Neural cell (in vitro differentiated cells): ENCODE measurements around the gene DUSP5. TPM values are rescaled to one million over a fixed set of nuclear protein-coding genes. Genes with fewer than 3 reads are reported as not detected.

Experiments
- H2AFZ ChIP-seq: fragments of 200-600, 300-800 bp; sonication (generic), shearing (Covaris generic); 2 replicates; pipeline ENCODE4 v1.6.0; 2014; ENCODE audit warnings: low read depth, mild to moderate bottlenecking, antibody characterized with exemption, low read length, moderate library complexity
- H3F3A ChIP-seq: fragments of 200-600 bp; shearing (Covaris generic); 2 replicates; pipeline ENCODE4 v1.6.1; 2016; ENCODE audit warnings: mild to moderate bottlenecking, moderate library complexity, mixed read lengths, antibody characterized with exemption, low read length; ENCODE audit not compliant: insufficient read depth, poor library complexity, severe bottlenecking
- H3K27ac ChIP-seq: fragments of 200-600, 300-800 bp; sonication (generic), shearing (Covaris generic); 2 replicates; pipeline ENCODE4 v1.5.1; 2014; ENCODE audit warnings: mild to moderate bottlenecking, low read length, moderate library complexity
- H3K27me3 ChIP-seq: fragments of 300-800, 200-600 bp; sonication (generic), shearing (Covaris generic); 2 replicates; pipeline ENCODE4 v1.6.0; 2014; ENCODE audit warnings: mild to moderate bottlenecking, low read depth, low read length, moderate library complexity; ENCODE audit not compliant: insufficient read depth
- H3K36me3 ChIP-seq: fragments of 300-800, 200-600 bp; sonication (generic), shearing (Covaris generic); 2 replicates; pipeline ENCODE4 v1.5.1; 2014; ENCODE audit warnings: mild to moderate bottlenecking, antibody characterized with exemption, low read length, moderate library complexity; ENCODE audit not compliant: insufficient read depth
- H3K4me2 ChIP-seq: fragments of 300-800, 200-600 bp; sonication (generic), shearing (Covaris generic); 2 replicates; pipeline ENCODE4 v1.6.0; 2014; ENCODE audit warnings: mild to moderate bottlenecking, low read length
- H3K4me3 ChIP-seq: fragments of 300-800, 200-600 bp; sonication (generic), shearing (Covaris generic); 2 replicates; pipeline ENCODE4 v1.5.1; 2014; ENCODE audit warnings: mild to moderate bottlenecking, low read length, moderate library complexity
- H3K79me2 ChIP-seq: fragments of 200-600 bp; shearing (Covaris generic); replicated peaks from 2 replicates; pipeline ENCODE4 v1.6.0; 2014; ENCODE audit warnings: mild to moderate bottlenecking, low read length, moderate library complexity; ENCODE audit not compliant: insufficient read depth
- H3K9ac ChIP-seq: fragments of 300-800, 200-600 bp; sonication (generic), shearing (Covaris generic); 2 replicates; pipeline ENCODE4 v1.6.1; 2016; ENCODE audit warnings: mild to moderate bottlenecking, low read length, mixed read lengths
- H3K9me2 ChIP-seq: fragments of 200-600 bp; shearing (Covaris generic); 2 replicates; pipeline ENCODE4 v1.6.1; 2016; ENCODE audit warnings: mild to moderate bottlenecking, low read length, mixed read lengths; ENCODE audit not compliant: insufficient read depth
- H3K9me3 ChIP-seq: fragments of 200-600, 300-800 bp; sonication (generic), shearing (Covaris generic); 2 replicates; pipeline ENCODE4 v1.6.1; 2016; ENCODE audit warnings: mild to moderate bottlenecking, mixed run types, low read length, moderate library complexity, mixed read lengths
- H4K20me1 ChIP-seq: fragments of 200-600 bp; shearing (Covaris generic); 2 replicates; pipeline ENCODE4 v1.6.1; 2016; ENCODE audit warnings: mild to moderate bottlenecking, mixed run types; ENCODE audit not compliant: insufficient read depth
- CTCF ChIP-seq: fragments of 450-650 bp; IDR thresholded peaks from 2 replicates; pipeline ENCODE4 v1.5.1; 2014; ENCODE audit warnings: antibody characterized with exemption, mild to moderate bottlenecking, moderate library complexity; ENCODE audit not compliant: poor library complexity, severe bottlenecking
- EP300 ChIP-seq: fragments of 450-650 bp; conservative IDR thresholded peaks from 2 replicates; pipeline ENCODE4 v1.6.1; 2014; ENCODE audit warnings: antibody characterized with exemption, mild to moderate bottlenecking, moderate library complexity; ENCODE audit not compliant: poor library complexity, severe bottlenecking
- EZH2 ChIP-seq: fragments of 200-600, 300-800 bp; shearing (Covaris generic), sonication (generic); IDR thresholded peaks from 2 replicates; pipeline ENCODE4 v1.6.1; 2014; ENCODE audit warnings: antibody characterized with exemption, low read length, borderline replicate concordance, mild to moderate bottlenecking; ENCODE audit not compliant: insufficient read depth, poor library complexity, severe bottlenecking
- MXI1 ChIP-seq: fragments of 450-650 bp; conservative IDR thresholded peaks from 2 replicates; pipeline ENCODE4 v1.6.1; 2014; ENCODE audit warnings: antibody characterized with exemption, mild to moderate bottlenecking; ENCODE audit not compliant: poor library complexity, severe bottlenecking
- POLR2AphosphoS5 ChIP-seq: IDR thresholded peaks from 2 replicates; pipeline ENCODE4 v1.6.1; 2012
- RAD21 ChIP-seq: fragments of 450-650 bp; conservative IDR thresholded peaks from 2 replicates; pipeline ENCODE4 v1.6.1; 2014; ENCODE audit warnings: antibody characterized with exemption, mild to moderate bottlenecking, moderate library complexity
- REST ChIP-seq: IDR thresholded peaks from 2 replicates; pipeline ENCODE4 v1.6.1; 2012; ENCODE audit warnings: borderline replicate concordance
- SMC3 ChIP-seq: fragments of 450-650 bp; conservative IDR thresholded peaks from 2 replicates; pipeline ENCODE4 v1.6.1; 2014; ENCODE audit warnings: antibody characterized with exemption, mild to moderate bottlenecking, moderate library complexity; ENCODE audit not compliant: poor library complexity
- TAF1 ChIP-seq: IDR thresholded peaks from 2 replicates; pipeline ENCODE4 v1.6.1; 2012; ENCODE audit warnings: low read depth
- polyA plus RNA-seq: library from polyadenylated mRNA; depleted of rRNA; stranded (reverse); fragments of >200 nt; gene quantifications from 2 replicates; pipeline ENCODE4 v1.2.3, GENCODE V29; 2014

DUSP5 gene
- polyA plus RNA-seq, 1 donor from 2014 or later = 2.2 TPM

DNA sequence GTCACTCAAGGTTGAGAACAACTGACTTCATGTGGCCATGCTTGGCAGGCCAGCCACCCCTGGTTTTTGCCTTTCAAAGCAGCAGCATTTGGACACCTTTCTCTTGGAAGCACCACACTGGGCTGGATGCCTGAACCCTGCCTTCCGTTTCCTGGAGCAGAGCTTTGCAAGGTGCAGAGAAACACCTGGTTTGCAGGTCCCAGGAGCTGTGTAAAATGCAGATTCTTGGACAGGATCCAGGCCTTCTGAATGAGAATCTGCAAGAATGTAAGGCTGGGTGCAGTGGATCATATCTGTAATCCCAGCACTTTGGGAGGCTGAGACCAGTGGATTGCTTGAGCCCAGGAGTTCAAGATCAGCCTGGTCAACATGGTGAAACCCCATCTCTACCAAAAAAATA lies 18.0 kb upstream of the DUSP5 start:
- Histone ChIP-seq H3K4me2 (no peak overlapping the region), H3K9me3 (no peaks in the 10 kb centered on the region), H3K36me3 (no peaks in the 10 kb centered on the region), H4K20me1 (no peaks in the 10 kb centered on the region), H3K9ac (no peak overlapping the region), H3K27me3 (no peaks in the 10 kb centered on the region), H3F3A (no peaks in the 10 kb centered on the region), H3K27ac (no peak overlapping the region), H3K79me2 (no peaks in the 10 kb centered on the region), H3K4me3 (no peak overlapping the region), H3K9me2 (no peaks in the 10 kb centered on the region), H2AFZ (no peak overlapping the region)
- TF ChIP-seq CTCF (no peak), EZH2 (no peak), TAF1 (no peak), POLR2AphosphoS5 (no peak), MXI1 (no peak), SMC3 (no peak)

GRCh38 chr10:110480387-110480786 lies 17.3 kb upstream of the DUSP5 start:
- Histone ChIP-seq H3K9ac (no peak overlapping the region), H4K20me1 (no peaks in the 10 kb centered on the region), H3K79me2 (no peaks in the 10 kb centered on the region), H3K9me2 (no peaks in the 10 kb centered on the region), H3K9me3 (no peaks in the 10 kb centered on the region), H2AFZ (no peak overlapping the region), H3F3A (no peaks in the 10 kb centered on the region), H3K4me3 (no peak overlapping the region), H3K27me3 (no peaks in the 10 kb centered on the region), H3K27ac (no peak overlapping the region), H3K36me3 (no peaks in the 10 kb centered on the region), H3K4me2 (no peak overlapping the region)
- TF ChIP-seq REST = no peak
- TF ChIP-seq SMC3 = no peak
- no peak for TF ChIP-seq RAD21
- no peak for TF ChIP-seq MXI1
- TF ChIP-seq EZH2 = no peak
- no peak for TF ChIP-seq EP300
- no peak for TF ChIP-seq CTCF
- no peak for TF ChIP-seq TAF1
